ENCODE data around the gene TMPRSS13.

- TF ChIP-seq CTCF (IDR thresholded peaks at IDR 0.05) (no peak), POLR2A (IDR thresholded peaks at IDR 0.05) (no peak)
Observed at GRCh38 chr11:117855912-117856651, 73.1 kb downstream of the TMPRSS13 start.
